Body of pancreas (tissue), 4 donors: ENCODE results near the gene C15orf62. TPM values are rescaled to one million over a fixed set of nuclear protein-coding genes. Genes with fewer than 3 reads are reported as not detected.

Experiments used
- ATAC-seq: fragments of 150-250 bp; one replicate; pipeline ENCODE4 v1.9.1; 2016
- DNase-seq, 4 donors: peaks; one replicate each; pipeline ENCODE4 v3.0.0-alpha.2; 2019
- H3K27ac ChIP-seq, 4 donors: fragments of 200-600 bp; sonication (generic); 1 replicate in 3 of 4; 2 replicates in 1 of 4; pipeline versions ENCODE4 v1.5.1 to v1.6.1; 2016 to 2019; ENCODE audit warnings: mild to moderate bottlenecking in 1 of 4, mixed read lengths in 1 of 4, moderate library complexity in 1 of 4
- H3K27me3 ChIP-seq, 2 donors: fragments of 200-600 bp; sonication (generic); one replicate each; pipeline ENCODE4 v1.6.0; 2016; ENCODE audit warnings: mild to moderate bottlenecking in 1 of 2
- H3K36me3 ChIP-seq, 2 donors: fragments of 200-600 bp; sonication (generic); replicated peaks in 1 of 2; 2 replicates each; pipeline ENCODE4 v1.5.1; 2016; ENCODE audit warnings: low read depth in 2 of 2; ENCODE audit not compliant: insufficient read depth in 1 of 2
- H3K4me1 ChIP-seq: fragments of 200-600 bp; sonication (generic); one replicate; pipeline ENCODE4 v1.6.0; 2016
- H3K4me3 ChIP-seq, 2 donors: fragments of 200-600 bp; sonication (generic); 1 replicate in 1 of 2; 2 replicates in 1 of 2; pipeline ENCODE4 v1.5.1; 2016 to 2019
- H3K9me3 ChIP-seq, 3 donors: fragments of 200-600 bp; sonication (generic); 1 replicate in 2 of 3; 2 replicates in 1 of 3; pipeline ENCODE4 v1.5.1; 2016
- CTCF ChIP-seq, 7 experiments: fragments of 450-650 bp in 4 of 7; fragments of 200-600 bp in 3 of 7; sonication (generic) in 3 of 7; IDR thresholded peaks; one replicate each; pipeline ENCODE4 v1.5.1; 2016 to 2019; ENCODE audit warnings: antibody characterized with exemption in 7 of 7
- POLR2A ChIP-seq, 3 donors: fragments of 450-650 bp; IDR thresholded peaks; one replicate each; pipeline ENCODE4 v1.6.1; 2016; ENCODE audit warnings: antibody characterized with exemption in 3 of 3, mild to moderate bottlenecking in 2 of 3
- WGBS, 2 donors: methylation state at CpG; one replicate each; pipeline ENCODE4 v1.1.5; 2017; 5-methylcytosine and 5-hydroxymethylcytosine counted together
- intact Hi-C: fragments of 100-400 bp; cut with DNase I; formaldehyde crosslinking; loops from one replicate; pipeline ENCODE4 v1.15.1; 2023
- total RNA-seq, 2 donors: library from RNA; depleted of rRNA; stranded (reverse); fragments of >200 nt; gene quantifications; one replicate each; pipeline ENCODE4 v1.1.0, GENCODE V29; 2016

C15orf62 gene
- total RNA-seq, 2 donors from 2014 or later = 0.26 TPM; not detected in 1

- Histone ChIP-seq H3K4me3 (no peak overlapping the region), H3K27ac (no peak overlapping the region), H3K27me3 (no peaks in the 10 kb centered on the region), H3K36me3 (peaks cover 0 to 5% of the 10 kb centered on the region in 2 donors), H3K9me3 (no peaks in the 10 kb centered on the region), H3K4me1 (peaks cover 23% of the 10 kb centered on the region)
- DNase-seq (no peak), ATAC-seq (no peak)
- TF ChIP-seq POLR2A (IDR thresholded peaks at IDR 0.05) (no peak), CTCF (IDR thresholded peaks at IDR 0.05) (no peak)
- 62 to 83% methylated on average over 8 of the region's 8 CpGs for WGBS, 2 donors
- intact Hi-C loops = no loop called here
These were observed 39.2 kb downstream of the C15orf62 start for GRCh38 chr15:40808861-40809450.

GRCh38 chr15:40812721-40813425 is 43.1 kb downstream of the C15orf62 start:
- Histone ChIP-seq H3K27ac (no peak overlapping the region), H3K9me3 (no peaks in the 10 kb centered on the region), H3K4me3 (no peak overlapping the region), H3K36me3 (peaks cover 0 to 5% of the 10 kb centered on the region in 2 donors), H3K27me3 (no peaks in the 10 kb centered on the region), H3K4me1 (peaks cover 10% of the 10 kb centered on the region)
- intact Hi-C loops = no loop called here
- DNase-seq (no peak), ATAC-seq (no peak)
- WGBS, 2 donors = 93 to 94% methylated on average over 12 of the region's 12 CpGs
- TF ChIP-seq POLR2A (IDR thresholded peaks at IDR 0.05) (no peak), CTCF (IDR thresholded peaks at IDR 0.05) (no peak)

- H3K27me3 ChIP-seq = no peaks in the 10 kb centered on the region
- intact Hi-C loops = no loop called here
- DNase-seq = peak in 3 of 4 donors; percentile 9 to 50 (median 32)
- TF ChIP-seq CTCF (IDR thresholded peaks at IDR 0.05) = no peak
- TF ChIP-seq POLR2A (IDR thresholded peaks at IDR 0.05) = no peak
- ATAC-seq = no peak
- H3K4me3 ChIP-seq = no peak overlapping the region
- H3K4me1 ChIP-seq = no peaks in the 10 kb centered on the region
- H3K27ac ChIP-seq = no peak overlapping the region
- H3K9me3 ChIP-seq = no peaks in the 10 kb centered on the region
- peaks cover 0 to 5% of the 10 kb centered on the region in 2 donors for H3K36me3 ChIP-seq
- 40 to 61% methylated on average over 4 of the region's 4 CpGs for WGBS, 2 donors
These were observed 45.4 kb downstream of the C15orf62 start for GRCh38 chr15:40815042-40815698.

GRCh38 chr15:40819048-40819447 is 49.3 kb downstream of the C15orf62 start:
- TF ChIP-seq POLR2A (IDR thresholded peaks at IDR 0.05) (no peak), CTCF (IDR thresholded peaks at IDR 0.05) (no peak)
- intact Hi-C loops = no loop called here
- no peak for DNase-seq
- no peak for ATAC-seq
- Histone ChIP-seq H3K9me3 (no peaks in the 10 kb centered on the region), H3K36me3 (no peaks in the 10 kb centered on the region), H3K4me1 (no peaks in the 10 kb centered on the region), H3K4me3 (no peak overlapping the region), H3K27me3 (no peaks in the 10 kb centered on the region), H3K27ac (no peak overlapping the region)
- 55 to 61% methylated on average over 7 of the region's 7 CpGs for WGBS, 2 donors
